Mucosa of gallbladder (tissue), 1 donor: ENCODE data around the gene TCAF2. TPM values are rescaled to one million over a fixed set of nuclear protein-coding genes. Genes with fewer than 3 reads are reported as not detected.
"Not testable (repeated sequence)": the region's sequence is repeated elsewhere in the genome, so short reads cannot be mapped to it uniquely, and the experiment has no call there.

Experiments used
- DNase-seq: peaks from one replicate; pipeline ENCODE4 v3.0.0-alpha.2; 2020; ENCODE audit warnings: low spot score
- total RNA-seq: library from RNA; stranded (reverse); gene quantifications from one replicate; pipeline ENCODE4 v1.2.1, GENCODE V29; 2021
- donor health status: DM: no; HTN: no; CAD: no.

TCAF2 gene
- 8.9 TPM for total RNA-seq

DNA sequence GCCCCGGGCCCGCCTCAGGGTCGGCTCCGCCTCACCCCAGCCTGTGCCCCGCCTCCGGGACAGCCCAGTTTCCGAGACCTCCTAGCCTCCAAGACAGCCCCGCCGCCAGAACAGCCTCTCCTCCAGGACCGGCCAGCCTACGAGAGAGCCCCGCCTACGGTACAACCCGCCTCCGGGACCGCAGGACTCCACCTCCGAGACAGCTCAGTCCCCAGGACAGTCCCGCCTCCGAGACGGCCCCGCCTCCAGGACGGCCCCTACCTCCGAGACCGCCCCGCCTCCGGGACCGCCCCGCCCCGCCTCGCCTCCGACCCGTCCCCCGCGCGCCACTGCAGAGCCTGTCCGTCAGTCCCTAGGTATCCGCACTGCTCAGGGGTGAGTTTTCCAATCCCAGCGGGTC is at the start of gene TCAF2:
TSS of gene TCAF2 (plus strand) at position 329 of the 400 bp plus-strand sequence.
- DNase-seq: peak; percentile 52

DNA sequence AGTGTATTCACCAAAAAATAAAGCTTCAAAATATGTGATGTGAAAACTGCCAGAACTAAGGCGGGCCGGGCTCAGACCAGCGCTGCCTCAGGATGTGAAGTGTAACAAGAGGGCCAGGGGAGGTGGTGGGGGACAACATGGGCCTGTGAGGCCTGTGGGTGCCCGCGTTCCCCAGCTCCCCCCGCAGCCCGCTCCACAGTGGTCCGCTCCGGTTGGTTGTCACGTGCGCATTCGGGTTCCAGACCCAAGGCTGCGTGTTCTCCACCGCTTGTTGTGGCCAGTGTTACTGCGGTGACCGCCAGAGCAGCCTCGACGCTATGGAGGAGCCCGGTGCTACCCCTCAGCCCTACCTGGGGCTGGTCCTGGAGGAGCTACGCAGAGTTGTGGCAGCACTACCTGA is 49.3 kb upstream of the TCAF2 start, which contains the start of gene CTAGE15:
TSS of gene CTAGE15 (plus strand) at position 301 of the 400 bp plus-strand sequence. CDS start at position 318, 17 bp downstream.
- not testable (repeated sequence) for DNase-seq

DNA sequence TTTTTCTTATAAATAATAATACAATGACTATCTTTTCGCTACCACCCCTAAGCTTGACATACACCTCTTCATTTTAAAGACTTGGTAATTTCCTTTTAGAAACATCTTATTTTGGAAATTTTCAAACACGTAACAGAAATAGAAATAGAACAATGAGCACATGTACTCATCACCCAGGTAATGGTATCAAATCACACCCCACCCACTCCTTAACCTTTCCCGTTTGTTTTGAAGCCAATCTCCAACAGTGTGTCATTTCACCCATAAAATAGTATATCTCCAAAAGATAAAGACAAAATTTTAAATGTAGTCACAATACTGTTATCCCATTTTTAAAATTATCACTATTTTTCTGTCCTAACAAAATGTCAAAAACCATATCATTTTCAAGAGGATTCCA is 32.6 kb upstream of the TCAF2 start:
- not testable (repeated sequence) for DNase-seq

- DNase-seq: not testable (repeated sequence)
Observed at GRCh38 chr7:143589897-143590296, 30.9 kb upstream of the TCAF2 start.

DNA sequence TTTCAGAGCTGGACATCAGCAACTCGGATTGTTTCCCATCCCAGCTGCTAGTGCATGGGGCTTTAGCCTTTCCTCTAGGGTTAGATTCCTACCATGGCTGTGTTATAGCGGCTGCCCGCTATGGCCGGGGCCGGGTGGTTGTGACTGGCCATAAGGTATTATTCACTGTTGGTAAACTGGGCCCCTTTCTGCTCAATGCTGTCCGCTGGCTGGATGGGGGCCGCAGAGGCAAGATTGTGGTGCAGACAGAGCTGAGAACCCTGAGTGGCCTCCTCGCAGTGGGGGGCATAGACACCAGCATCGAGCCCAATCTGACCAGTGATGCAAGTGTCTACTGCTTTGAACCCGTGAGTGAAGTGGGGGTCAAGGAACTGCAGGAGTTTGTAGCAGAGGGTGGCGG is 22.7 kb upstream of the TCAF2 start:
- not testable (repeated sequence) for DNase-seq

- not testable (repeated sequence) for DNase-seq
Observed at GRCh38 chr7:143603549-143603948, 17.2 kb upstream of the TCAF2 start.

DNA sequence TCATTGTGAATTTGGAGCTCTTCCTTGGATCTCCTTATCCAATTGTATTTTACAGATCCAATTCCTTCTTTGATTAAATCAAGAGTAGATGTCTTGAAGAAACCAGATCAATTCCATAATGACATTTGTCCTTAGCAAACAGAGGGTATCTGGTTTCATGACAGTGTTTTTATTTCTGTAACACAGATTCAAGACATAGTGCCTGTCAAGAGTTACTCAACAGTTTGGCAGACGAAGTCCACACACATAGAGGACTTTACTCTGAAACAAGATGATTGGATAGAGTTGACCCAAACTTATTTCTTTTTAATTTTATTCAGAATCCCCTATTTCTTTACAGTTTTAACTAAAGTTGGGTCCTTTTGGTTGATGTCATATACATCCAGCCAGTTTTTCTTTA is 14.7 kb upstream of the TCAF2 start:
- not testable (repeated sequence) for DNase-seq

- DNase-seq: not testable (repeated sequence)
Observed at GRCh38 chr7:143615545-143615944, 5.2 kb upstream of the TCAF2 start.

- DNase-seq: not testable (repeated sequence)
Observed at GRCh38 chr7:143617204-143617603, 3.6 kb upstream of the TCAF2 start.

DNA sequence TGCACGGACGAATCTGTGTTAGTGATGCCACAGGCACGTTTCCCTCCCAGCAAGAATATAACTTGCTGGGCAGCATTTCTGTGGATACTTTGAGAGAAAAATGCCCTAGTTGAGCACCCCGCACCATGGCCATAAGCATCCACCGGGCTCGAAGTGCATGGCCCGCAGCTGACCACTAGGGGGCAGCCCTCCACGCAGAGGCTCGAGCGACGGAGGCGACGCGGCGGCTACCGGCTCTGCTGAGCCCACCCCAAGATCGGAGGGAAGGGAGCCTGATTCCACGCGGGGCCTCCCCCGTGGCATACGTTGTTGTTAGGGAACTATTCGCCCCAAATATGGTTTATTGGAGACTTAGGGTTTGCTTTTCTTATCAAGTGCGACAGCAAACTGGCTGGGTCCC is 716 bp upstream of the TCAF2 start:
- DNase-seq: peak; percentile 63

DNA sequence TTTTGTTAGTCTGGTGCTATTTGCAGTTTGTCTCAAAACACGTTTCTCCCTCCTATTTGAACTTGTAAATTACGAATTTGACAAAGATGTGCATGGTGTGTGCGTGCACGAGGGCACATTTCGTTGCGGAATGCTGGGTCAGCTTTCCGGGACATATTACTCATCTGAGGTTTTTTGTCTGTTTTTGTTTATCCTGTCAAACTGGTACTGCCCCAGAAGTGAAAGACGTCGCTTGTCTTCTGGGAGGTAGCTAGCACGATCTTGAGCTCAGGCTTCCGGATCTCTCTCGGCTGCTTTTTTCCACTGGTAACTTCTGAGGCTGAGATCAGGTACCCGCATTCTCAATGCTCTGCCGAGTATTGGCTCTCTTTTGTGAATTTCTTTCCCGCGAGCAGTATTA is 401 bp downstream of the TCAF2 start:
- not testable (repeated sequence) for DNase-seq

- not testable (repeated sequence) for DNase-seq
Observed at GRCh38 chr7:143622130-143622529, 1.4 kb downstream of the TCAF2 start.

- DNase-seq: not testable (repeated sequence)
Observed at GRCh38 chr7:143630653-143631052, 9.9 kb downstream of the TCAF2 start.

- DNase-seq: not testable (repeated sequence)
Observed at GRCh38 chr7:143632506-143632905, 11.7 kb downstream of the TCAF2 start.

DNA sequence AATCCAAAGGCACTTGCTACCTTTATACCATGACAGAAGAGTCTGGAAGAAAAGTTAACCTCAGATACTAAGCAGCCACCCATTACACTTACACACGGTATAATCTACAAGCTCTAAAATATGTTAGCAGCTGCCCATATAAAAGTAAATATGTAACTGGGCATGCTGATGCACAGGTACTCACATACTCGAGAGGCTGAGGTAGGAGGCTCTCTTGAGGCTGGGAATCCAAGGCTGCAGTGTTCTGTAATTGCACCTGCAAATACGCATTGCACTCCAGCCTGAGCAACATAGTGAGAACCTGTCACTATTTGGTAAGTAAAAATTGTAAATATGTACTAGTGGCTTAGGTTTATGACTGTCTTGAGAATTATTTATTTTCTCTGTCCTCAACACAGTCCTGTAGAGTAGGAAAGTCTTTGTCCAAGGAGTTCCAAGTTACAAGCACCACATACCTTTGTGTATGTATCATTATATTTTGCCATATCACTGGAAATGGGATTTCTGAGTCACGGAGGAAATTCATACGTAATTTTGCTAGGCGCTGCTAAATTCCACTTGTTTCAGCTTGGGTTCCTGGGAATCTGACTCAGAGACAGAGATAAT is 12.3 kb downstream of the TCAF2 start:
- not testable (repeated sequence) for DNase-seq

- not testable (repeated sequence) for DNase-seq
Observed at GRCh38 chr7:143635364-143636240, 14.8 kb downstream of the TCAF2 start.

GRCh38 chr7:143639372-143639771 is 18.6 kb downstream of the TCAF2 start:
- DNase-seq: not testable (repeated sequence)

DNA sequence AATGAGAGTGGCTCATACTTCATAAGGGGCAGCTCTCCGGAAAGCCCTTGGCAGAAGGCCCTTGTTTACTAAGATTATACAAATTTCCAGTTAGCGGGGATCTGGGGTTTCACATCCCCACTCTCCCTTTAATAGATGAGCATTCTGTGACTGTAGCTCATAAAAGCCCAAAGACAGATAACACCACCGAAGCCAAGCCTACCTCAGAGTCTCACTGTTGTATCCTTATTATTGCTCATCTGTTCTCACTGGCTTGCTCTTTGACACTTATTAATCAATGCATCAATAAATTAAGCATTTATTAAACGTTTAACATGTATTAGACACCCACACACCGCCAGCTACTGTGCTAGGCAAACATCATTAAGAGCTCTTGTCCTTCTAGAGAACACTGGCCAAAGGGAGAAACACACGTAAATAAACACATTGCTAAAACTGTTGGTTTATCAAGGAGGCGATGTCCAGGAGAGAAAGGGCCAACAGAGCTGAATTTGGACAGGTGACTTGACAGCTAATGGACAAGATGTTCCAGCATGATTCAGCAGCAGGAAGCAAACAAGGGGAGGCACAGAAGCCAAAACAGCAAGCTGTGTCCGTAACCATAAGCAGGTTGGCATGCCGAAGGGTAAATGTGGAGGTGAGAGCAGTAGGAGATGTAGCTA is 19.9 kb downstream of the TCAF2 start:
- not testable (repeated sequence) for DNase-seq

DNA sequence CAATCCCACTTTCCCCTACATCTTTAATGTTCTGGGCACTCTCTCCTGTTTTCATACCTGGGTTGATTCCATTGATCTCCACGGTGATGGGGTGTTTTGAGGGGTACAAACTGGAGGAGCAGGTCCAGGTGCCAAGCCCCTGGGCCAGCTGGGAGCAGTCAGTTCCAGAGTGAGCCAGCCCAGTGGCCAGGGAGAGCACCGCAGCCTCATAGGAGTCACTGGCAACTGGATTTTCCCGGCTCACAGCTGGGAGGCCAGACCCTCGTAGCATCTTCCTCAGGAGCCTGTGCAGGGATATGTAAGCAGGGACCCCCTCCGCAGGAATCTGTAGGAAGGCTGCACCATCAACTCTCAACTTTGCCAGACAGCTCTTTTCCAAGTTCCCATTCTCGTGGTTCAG is 25.8 kb downstream of the TCAF2 start:
- not testable (repeated sequence) for DNase-seq

DNA sequence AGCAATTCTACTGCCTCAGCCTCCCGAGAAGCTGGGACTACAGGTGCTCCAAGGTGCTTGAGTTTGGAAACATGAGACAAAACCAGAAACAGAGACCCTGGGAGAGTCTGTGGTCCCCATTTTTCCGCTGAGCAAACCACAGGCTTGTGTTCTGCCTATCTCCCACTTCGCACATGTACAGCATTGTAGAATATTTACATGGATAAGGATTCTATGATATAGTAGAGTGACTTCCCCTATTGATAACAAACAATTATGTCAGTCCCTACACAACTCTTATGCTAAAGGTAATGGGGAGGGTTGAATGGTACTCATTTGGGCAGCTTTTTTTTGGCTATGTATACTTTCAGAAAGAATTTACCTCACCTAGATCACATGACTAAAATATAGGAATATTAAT is 29.1 kb downstream of the TCAF2 start:
- DNase-seq: not testable (repeated sequence)

DNA sequence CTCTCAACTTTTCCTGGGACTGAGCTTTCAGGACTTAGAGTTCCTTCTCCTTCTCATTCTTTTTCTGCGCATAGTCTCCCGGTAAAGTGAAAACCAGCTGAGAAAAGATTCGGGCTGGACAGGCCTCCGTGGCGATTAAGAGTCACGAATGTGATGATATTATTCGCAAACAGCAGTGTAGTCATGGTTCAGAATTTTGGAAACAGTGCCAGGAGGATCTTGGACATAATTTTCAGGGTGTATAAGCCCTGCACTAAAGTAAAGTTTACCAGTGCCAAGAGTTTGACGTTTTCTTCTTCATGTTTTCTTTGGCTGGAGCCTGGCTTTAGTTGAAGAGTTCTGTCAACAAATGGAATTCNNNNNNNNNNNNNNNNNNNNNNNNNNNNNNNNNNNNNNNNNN is 29.7 kb downstream of the TCAF2 start:
- DNase-seq: not testable (repeated sequence)
